Measurements from ENCODE around the gene TCAIM. TPM values are rescaled to one million over a fixed set of nuclear protein-coding genes. Genes with fewer than 3 reads are reported as not detected.

The TCAIM gene
- polyA plus RNA-seq, 1 of the 3 experiments (the other 2 are of a cell fraction), result 8.4 TPM

DNA sequence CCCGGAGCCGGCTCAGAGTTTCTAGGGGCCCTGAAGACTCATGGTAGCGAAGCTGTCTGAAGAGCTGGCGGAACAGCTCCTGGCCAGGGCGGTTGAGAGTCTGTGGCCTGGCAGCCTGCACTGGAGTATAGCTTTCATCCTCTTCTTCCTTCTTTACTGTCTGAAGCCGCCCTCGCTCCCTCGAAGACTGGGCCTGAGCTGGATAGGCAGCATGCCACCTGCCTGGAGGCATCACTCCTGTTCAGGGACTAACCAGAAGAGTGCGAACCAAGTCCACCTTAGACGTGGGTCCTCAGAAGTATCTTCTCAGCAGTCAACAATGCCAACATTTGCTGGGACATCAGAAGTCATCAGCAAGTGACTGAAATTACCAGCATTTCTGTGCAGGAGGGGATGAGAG, 116.8 kb downstream of the TCAIM start:
- H3K4me1 ChIP-seq (ENCODE audit: control insufficient read depth in 1 of 2, insufficient read depth in 2 of 2, low read depth in 1 of 2, low read length in 1 of 2), result no peaks in the 10 kb centered on the region
- no peak overlapping the region for H2AFZ ChIP-seq (ENCODE audit: low read depth)
- no peaks in the 10 kb centered on the region for H4K20me1 ChIP-seq (ENCODE audit: insufficient read depth)
- H3K9me3 ChIP-seq, result no peaks in the 10 kb centered on the region
- H3K9ac ChIP-seq, result no peak overlapping the region
- H3K4me3 ChIP-seq (ENCODE audit: low read depth in 2 of 2, low read length in 1 of 2), result no peak overlapping the region
- TF ChIP-seq GABPA (IDR thresholded peaks at IDR 0.05; ENCODE audit: low read depth) (no peak), TAF1 (IDR thresholded peaks at IDR 0.05; ENCODE audit: borderline replicate concordance, low read depth, low read length) (no peak), RFX5 (IDR thresholded peaks at IDR 0.05; ENCODE audit: low read length) (no peak), IRF3 (IDR thresholded peaks at IDR 0.05; ENCODE audit: low read depth, low read length) (no peak), FOSL2 (IDR thresholded peaks at IDR 0.05; ENCODE audit: borderline replicate concordance, low read depth) (no peak)
- TF ChIP-seq, protein P1, sequence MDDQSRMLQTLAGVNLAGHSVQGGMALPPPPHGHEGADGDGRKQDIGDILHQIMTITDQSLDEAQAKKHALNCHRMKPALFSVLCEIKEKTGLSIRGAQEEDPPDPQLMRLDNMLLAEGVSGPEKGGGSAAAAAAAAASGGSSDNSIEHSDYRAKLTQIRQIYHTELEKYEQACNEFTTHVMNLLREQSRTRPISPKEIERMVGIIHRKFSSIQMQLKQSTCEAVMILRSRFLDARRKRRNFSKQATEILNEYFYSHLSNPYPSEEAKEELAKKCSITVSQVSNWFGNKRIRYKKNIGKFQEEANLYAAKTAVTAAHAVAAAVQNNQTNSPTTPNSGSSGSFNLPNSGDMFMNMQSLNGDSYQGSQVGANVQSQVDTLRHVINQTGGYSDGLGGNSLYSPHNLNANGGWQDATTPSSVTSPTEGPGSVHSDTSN (IDR thresholded peaks at IDR 0.05), result no peak
- TF ChIP-seq, protein P2, sequence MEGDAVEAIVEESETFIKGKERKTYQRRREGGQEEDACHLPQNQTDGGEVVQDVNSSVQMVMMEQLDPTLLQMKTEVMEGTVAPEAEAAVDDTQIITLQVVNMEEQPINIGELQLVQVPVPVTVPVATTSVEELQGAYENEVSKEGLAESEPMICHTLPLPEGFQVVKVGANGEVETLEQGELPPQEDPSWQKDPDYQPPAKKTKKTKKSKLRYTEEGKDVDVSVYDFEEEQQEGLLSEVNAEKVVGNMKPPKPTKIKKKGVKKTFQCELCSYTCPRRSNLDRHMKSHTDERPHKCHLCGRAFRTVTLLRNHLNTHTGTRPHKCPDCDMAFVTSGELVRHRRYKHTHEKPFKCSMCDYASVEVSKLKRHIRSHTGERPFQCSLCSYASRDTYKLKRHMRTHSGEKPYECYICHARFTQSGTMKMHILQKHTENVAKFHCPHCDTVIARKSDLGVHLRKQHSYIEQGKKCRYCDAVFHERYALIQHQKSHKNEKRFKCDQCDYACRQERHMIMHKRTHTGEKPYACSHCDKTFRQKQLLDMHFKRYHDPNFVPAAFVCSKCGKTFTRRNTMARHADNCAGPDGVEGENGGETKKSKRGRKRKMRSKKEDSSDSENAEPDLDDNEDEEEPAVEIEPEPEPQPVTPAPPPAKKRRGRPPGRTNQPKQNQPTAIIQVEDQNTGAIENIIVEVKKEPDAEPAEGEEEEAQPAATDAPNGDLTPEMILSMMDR (IDR thresholded peaks at IDR 0.05), result no peak
- ChIA-PET POLR2A (no interaction called here), CTCF (interaction anchor here (1.0 to 2.0 kb wide), 2 partner anchors 9 to 131 kb away, joined by 3 to 6 read pairs; no protein-coding TSS in a partner anchor)
- 98% methylated on average over 6 of the region's 10 CpGs for WGBS (ENCODE audit: low lambda C conversion rate)
- H3K27me3 ChIP-seq (ENCODE audit: insufficient read depth), result no peaks in the 10 kb centered on the region
- H3K36me3 ChIP-seq (replicated peaks in 1 of 2; ENCODE audit: control insufficient read depth in 1 of 2, insufficient read depth in 2 of 2, low read length in 1 of 2), result peaks cover 39 to 73% of the 10 kb centered on the region in 2 experiments
- DNase-seq, result no peak
- no peak overlapping the region for H3K4me2 ChIP-seq
- no peaks in the 10 kb centered on the region for H3K9me2 ChIP-seq
- no peaks in the 10 kb centered on the region for H3F3A ChIP-seq (replicated peaks; ENCODE audit: insufficient read depth)
- H3K79me2 ChIP-seq (ENCODE audit: insufficient read depth), result peaks cover 22% of the 10 kb centered on the region
- H3K27ac ChIP-seq (ENCODE audit: low read depth in 2 of 2, low read length in 1 of 2), result no peak overlapping the region

Other genes with a start within 250 kb of the TCAIM start
- gene TOPAZ1, start 96.9 kb upstream of the TCAIM start, polyA plus RNA-seq (2012; rRNA removed), result not detected in 2 replicates
- gene ZNF445, start 138.9 kb downstream of the TCAIM start, polyA plus RNA-seq (2012; rRNA removed), result 2.2 and 2.9 TPM in 2 replicates
- gene ZKSCAN7, start 216.4 kb downstream of the TCAIM start, polyA plus RNA-seq (2012; rRNA removed), result 5.4 and 9.2 TPM in 2 replicates
- 1.0 and 1.4 TPM in 2 replicates for gene ZNF660, start 246.2 kb downstream of the TCAIM start, polyA plus RNA-seq (2012; rRNA removed)

All from SK-N-SH (cell line).